RWPE2 (cell line): ENCODE results near the gene RRP12.

Experiments used
- ATAC-seq: fragments of 200-7000 bp; cut with Tn5 transposase; 3 replicates; pipeline ENCODE4 v1.9.1; 2021; ENCODE audit warnings: low read depth
- DNase-seq: peaks from one replicate; pipeline ENCODE4 v3.0.0-alpha.2; 2020; ENCODE audit warnings: low spot score
- H3K27ac ChIP-seq: fragments of 450-650 bp; 2 replicates; pipeline ENCODE4 v1.5.1; 2017; ENCODE audit warnings: mild to moderate bottlenecking; ENCODE audit not compliant: poor library complexity, severe bottlenecking
- H3K27me3 ChIP-seq: fragments of 250-450 bp; sonication (Bioruptor Pico); 2 replicates; pipeline ENCODE4 v1.5.1; 2021; ENCODE audit warnings: mild to moderate bottlenecking, moderate library complexity; ENCODE audit not compliant: insufficient read depth, poor library complexity, severe bottlenecking
- H3K36me3 ChIP-seq: fragments of 250-450 bp; sonication (Bioruptor Pico); 2 replicates; pipeline ENCODE4 v1.5.1; 2020; ENCODE audit warnings: low read depth, mild to moderate bottlenecking, moderate library complexity
- H3K4me1 ChIP-seq: fragments of 250-450 bp; sonication (Bioruptor Pico); 2 replicates; pipeline ENCODE4 v1.5.1; 2021; ENCODE audit warnings: mild to moderate bottlenecking, moderate library complexity; ENCODE audit not compliant: insufficient read depth, poor library complexity, severe bottlenecking
- H3K4me3 ChIP-seq: fragments of 250-450 bp; sonication (Bioruptor Pico); 2 replicates; pipeline ENCODE4 v1.5.1; 2021; ENCODE audit warnings: mild to moderate bottlenecking, moderate library complexity; ENCODE audit not compliant: severe bottlenecking
- H3K9me3 ChIP-seq: fragments of 250-450 bp; sonication (Bioruptor Pico); 2 replicates; pipeline ENCODE4 v1.5.1; 2021; ENCODE audit warnings: mild to moderate bottlenecking, moderate library complexity; ENCODE audit not compliant: severe bottlenecking
- CTCF ChIP-seq: fragments of 450-650 bp; IDR thresholded peaks from one replicate; pipeline ENCODE4 v1.5.1; 2017; ENCODE audit warnings: mild to moderate bottlenecking, moderate library complexity; ENCODE audit not compliant: poor library complexity, severe bottlenecking

RRP12 gene

DNA sequence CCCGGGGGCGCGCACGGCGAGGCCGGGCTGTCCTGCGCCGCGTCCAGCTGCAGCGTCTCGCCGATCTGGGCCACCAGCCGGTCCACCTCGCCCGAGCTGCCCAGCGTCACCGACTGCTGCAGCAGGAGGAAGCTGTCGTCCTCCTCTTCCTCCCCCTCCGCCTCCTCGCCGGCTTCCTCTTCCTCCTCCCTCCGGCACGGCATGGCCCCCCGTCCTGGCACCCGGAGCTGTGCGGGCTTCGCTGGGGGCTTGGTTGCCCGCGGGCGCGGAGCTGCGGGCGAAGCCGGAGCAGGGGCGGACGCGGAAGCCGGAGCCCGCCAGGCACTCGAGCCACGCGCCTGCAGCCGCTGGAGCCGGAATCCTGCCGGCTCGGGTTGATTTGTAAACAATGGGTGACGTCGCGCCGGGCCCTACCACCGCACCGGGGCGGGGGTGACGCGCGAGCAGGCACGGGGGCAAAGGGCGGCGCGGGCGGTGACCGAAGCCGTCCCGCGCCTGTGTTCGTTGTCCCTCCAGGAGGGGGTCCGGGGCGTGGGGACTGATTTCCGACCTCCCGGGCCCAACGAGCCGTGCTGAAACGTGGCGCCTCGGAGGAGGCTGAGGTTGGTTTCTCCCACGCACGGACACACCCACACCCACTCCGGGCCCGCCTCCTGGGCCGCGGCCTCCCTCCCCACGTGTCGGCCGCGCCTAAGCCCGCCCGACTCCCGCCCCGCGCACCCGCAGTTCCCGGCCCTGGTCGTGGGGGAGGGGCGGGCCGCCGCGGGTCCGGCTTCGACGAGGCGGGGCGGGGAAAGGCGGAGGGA, 66.6 kb downstream of the RRP12 start, which contains the start of gene FRAT2:
TSS of gene FRAT2 (minus strand) at position 360 of the 806 bp plus-strand sequence. CDS start at position 203, 157 bp downstream.
- Histone ChIP-seq H3K9me3 (no peaks in the 10 kb centered on the region), H3K27me3 (no peaks in the 10 kb centered on the region), H3K4me3 (peak within 1 kb of the TSS; percentile 87), H3K4me1 (peaks cover 12% of the 10 kb centered on the region), H3K36me3 (no peaks in the 10 kb centered on the region), H3K27ac (peak within 1 kb of the TSS; percentile 59)
- DNase-seq (peak; percentile 87), ATAC-seq (peak; percentile 75)
- no peak for TF ChIP-seq CTCF

DNA sequence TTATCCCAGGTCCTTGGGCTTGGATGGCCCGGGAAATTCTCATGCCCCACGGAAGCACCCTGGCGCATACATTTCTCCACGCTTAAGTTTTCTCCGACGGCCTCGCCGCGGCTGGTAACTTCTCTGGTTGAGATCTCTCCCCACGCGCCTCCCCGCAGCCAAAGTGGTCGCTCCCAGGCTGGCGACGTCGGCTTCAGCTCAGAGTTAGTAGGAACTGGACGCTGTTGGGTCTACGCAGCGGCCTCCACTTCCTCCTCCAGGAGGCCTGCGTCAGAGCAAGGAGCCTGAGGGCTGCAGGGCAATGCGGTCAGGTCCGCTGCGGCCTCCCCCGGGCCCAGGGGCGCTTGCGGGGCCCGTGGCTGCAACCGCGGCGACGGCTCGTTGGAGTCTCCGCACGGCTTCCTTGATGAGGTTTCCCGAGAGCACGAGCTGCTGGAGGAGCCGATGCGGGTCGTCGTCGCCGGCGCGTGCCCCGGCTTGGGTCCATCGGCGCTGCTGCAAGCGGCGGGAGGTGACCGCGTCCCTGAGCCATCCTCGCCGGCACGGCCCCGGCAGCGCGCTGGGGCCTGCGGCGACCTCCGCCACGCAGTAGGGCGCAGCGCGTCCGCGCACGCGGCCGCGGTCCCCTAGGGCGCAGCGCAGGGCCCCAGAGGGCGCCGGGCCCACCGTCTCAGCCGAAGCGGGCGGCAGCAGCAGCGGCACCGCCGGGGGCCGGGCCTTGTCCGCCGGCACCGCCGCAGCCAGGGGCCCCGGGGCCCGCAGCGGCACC, 67.4 kb downstream of the RRP12 start:
- Histone ChIP-seq H3K9me3 (no peaks in the 10 kb centered on the region), H3K27ac (peak overlapping the region; percentile 59), H3K4me3 (peak overlapping the region; percentile 87), H3K4me1 (peaks cover 12% of the 10 kb centered on the region), H3K36me3 (no peaks in the 10 kb centered on the region), H3K27me3 (no peaks in the 10 kb centered on the region)
- ATAC-seq (peak; percentile 32), DNase-seq (no peak)
- no peak for TF ChIP-seq CTCF

GRCh38 chr10:97333351-97333600, 67.9 kb downstream of the RRP12 start:
- TF ChIP-seq CTCF = peak; percentile 16
- ATAC-seq (peak; percentile 26; the same call in 2 of the 3 replicates), DNase-seq (no peak)
- Histone ChIP-seq H3K36me3 (no peaks in the 10 kb centered on the region), H3K9me3 (no peaks in the 10 kb centered on the region), H3K4me3 (peak overlapping the region; percentile 87), H3K27me3 (no peaks in the 10 kb centered on the region), H3K4me1 (peaks cover 12% of the 10 kb centered on the region), H3K27ac (peak overlapping the region; percentile 59)

- no peak for DNase-seq
- ATAC-seq = peak; percentile 69
- H3K36me3 ChIP-seq = no peaks in the 10 kb centered on the region
- no peaks in the 10 kb centered on the region for H3K27me3 ChIP-seq
- H3K9me3 ChIP-seq = no peaks in the 10 kb centered on the region
- H3K27ac ChIP-seq = peak overlapping the region; percentile 59
- H3K4me3 ChIP-seq = peak overlapping the region; percentile 87
- TF ChIP-seq CTCF = peak; percentile 58
- H3K4me1 ChIP-seq = peaks cover 12% of the 10 kb centered on the region
Measured at GRCh38 chr10:97332591-97333350, 68.4 kb downstream of the RRP12 start.
